HepG2 (cell line): ENCODE results near the gene TRPV5. TPM values are rescaled to one million over a fixed set of nuclear protein-coding genes. Genes with fewer than 3 reads are reported as not detected.

Experiments used
- ATAC-seq: fragments of 200-7000 bp; cut with Tn5 transposase; 3 replicates; pipeline ENCODE4 v1.9.1; 2020; ENCODE audit warnings: mild to moderate bottlenecking, moderate library complexity
- BruUV-seq: library from RNA; stranded (reverse); fragments of 400-500 nt; replicated peaks from 2 replicates; lab custom pipeline; 2021; lab: Mats Ljungman, UMichigan
- CTCF ChIA-PET: fragments of 300-600 bp; formaldehyde crosslinking; extraction: SDS; loops from one replicate; lab custom pipeline; 2021; ENCODE audit warnings: low total read pairs, inconsistent platforms, low intra/inter-chr PET ratio; lab: Yijun Ruan, JAX
- POLR2A ChIA-PET: fragments of 350-600 bp; sonication (Branson Sonifier 250); formaldehyde crosslinking; loops from one replicate; lab custom pipeline; 2020; ENCODE audit warnings: antibody characterized with exemption, inconsistent platforms; lab: Yijun Ruan, JAX
- DNase-seq: peaks from one replicate; pipeline ENCODE4 v3.0.0-alpha.2; 2015; ENCODE audit warnings: low spot score
- FAIRE-seq: peaks from 3 replicates; lab custom pipeline; 2011; peaks lifted over from hg19 to GRCh38; lab: Jason Lieb, UNC
- H2AFZ ChIP-seq: one replicate; pipeline ENCODE4 v1.6.1; 2011; ENCODE audit warnings: low read length, inconsistent platforms
- H3K27ac ChIP-seq: fragments of 300-600 bp; 3 replicates; pipeline ENCODE4 v1.8.0; 2011; ENCODE audit warnings: mixed run types, mild to moderate bottlenecking, mixed read lengths, low read length, inconsistent platforms; ENCODE audit not compliant: insufficient read depth; ENCODE audit errors: extremely low read length
- H3K27me3 ChIP-seq, 2 experiments: fragments of 200-600 bp in 1 of 2; 2 replicates in 1 of 2; 3 replicates in 1 of 2; pipeline versions ENCODE4 v1.6.0 to v1.8.0; 2011; ENCODE audit warnings: low read length in 2 of 2, mild to moderate bottlenecking in 2 of 2, moderate library complexity in 2 of 2, inconsistent platforms in 1 of 2; ENCODE audit not compliant: insufficient read depth in 2 of 2, control insufficient read depth in 1 of 2
- H3K36me3 ChIP-seq, 2 experiments: fragments of 200-600 bp in 1 of 2; replicated peaks in 1 of 2; 2 replicates in 1 of 2; 3 replicates in 1 of 2; pipeline versions ENCODE4 v1.5.1 to v1.8.0; 2011; ENCODE audit warnings: low read length in 2 of 2, inconsistent platforms in 1 of 2; ENCODE audit not compliant: insufficient read depth in 2 of 2, control insufficient read depth in 1 of 2
- H3K4me1 ChIP-seq: 2 replicates; pipeline ENCODE4 v1.5.1; 2012; ENCODE audit warnings: low read length, inconsistent platforms; ENCODE audit not compliant: insufficient read depth
- H3K4me2 ChIP-seq: 2 replicates; pipeline ENCODE4 v1.6.0; 2011; ENCODE audit warnings: low read depth, low read length, inconsistent platforms
- H3K4me3 ChIP-seq, 3 experiments: fragments of 200-600 bp in 1 of 3; sonication (generic), shearing (Covaris generic) in 1 of 3; replicated peaks in 1 of 3; 2 replicates each; pipeline ENCODE4 v1.5.1; 2011 to 2016; ENCODE audit warnings: low read length in 3 of 3, inconsistent platforms in 2 of 3, low read depth in 2 of 3, mild to moderate bottlenecking in 2 of 3, control low read depth in 1 of 3, mixed read lengths in 1 of 3; ENCODE audit not compliant: insufficient read depth in 1 of 3
- H3K79me2 ChIP-seq: one replicate; pipeline ENCODE4 v1.6.1; 2011; ENCODE audit warnings: low read length, inconsistent platforms; ENCODE audit not compliant: insufficient read depth
- H3K9ac ChIP-seq: 2 replicates; pipeline ENCODE4 v1.6.0; 2011; ENCODE audit warnings: mild to moderate bottlenecking, low read depth, low read length, inconsistent platforms; ENCODE audit not compliant: insufficient read depth
- H3K9me3 ChIP-seq: 2 replicates; pipeline ENCODE4 v1.5.1; 2012; ENCODE audit warnings: mild to moderate bottlenecking, low read length
- H4K20me1 ChIP-seq: 2 replicates; pipeline ENCODE4 v1.6.0; 2011; ENCODE audit warnings: inconsistent platforms, mild to moderate bottlenecking, low read length, moderate library complexity; ENCODE audit not compliant: insufficient read depth
- DZIP1 ChIP-seq: sonication (generic); formaldehyde crosslinking; IDR thresholded peaks from 2 replicates; pipeline ENCODE4 v1.5.0; 2020; ENCODE audit warnings: mild to moderate bottlenecking, missing genetic modification reagents
- FOXP1 ChIP-seq, 2 experiments: fragments of 450-650 bp in 1 of 2; IDR thresholded peaks; 2 replicates each; pipeline ENCODE4 v1.6.1; 2017 to 2018; ENCODE audit warnings: antibody characterized with exemption in 1 of 2
- FOXP4 ChIP-seq: sonication (generic); formaldehyde crosslinking; IDR thresholded peaks from 2 replicates; pipeline ENCODE4 v1.4.0; 2020; ENCODE audit warnings: missing genetic modification reagents
- KLF12 ChIP-seq: sonication (generic); formaldehyde crosslinking; IDR thresholded peaks from 2 replicates; pipeline ENCODE4 v1.4.0; 2020; ENCODE audit warnings: missing genetic modification reagents, borderline replicate concordance
- NONO ChIP-seq, 2 experiments: fragments of 450-650 bp in 1 of 2; sonication (generic) in 1 of 2; formaldehyde crosslinking in 1 of 2; IDR thresholded peaks in 1 of 2; conservative IDR thresholded peaks in 1 of 2; 2 replicates each; pipeline versions ENCODE4 v1.6.1 to v1.8.0; 2017 to 2022; ENCODE audit warnings: mild to moderate bottlenecking in 1 of 2, missing genetic modification reagents in 1 of 2, moderate library complexity in 1 of 2
- NR2F2 ChIP-seq: IDR thresholded peaks from 2 replicates; pipeline ENCODE4 v1.6.1; 2012; ENCODE audit warnings: low read depth, inconsistent platforms, borderline replicate concordance
- ZFP1 ChIP-seq: IDR thresholded peaks from 2 replicates; pipeline ENCODE4 v1.6.1; 2016
- ZNF761 ChIP-seq: sonication (generic); formaldehyde crosslinking; conservative IDR thresholded peaks from 2 replicates; pipeline ENCODE4 v1.4.0; 2020; ENCODE audit warnings: mild to moderate bottlenecking, missing genetic modification reagents
- ZNF782 ChIP-seq: sonication (generic); formaldehyde crosslinking; IDR thresholded peaks from 2 replicates; pipeline ENCODE4 v1.4.0; 2020; ENCODE audit warnings: missing genetic modification reagents, mild to moderate bottlenecking, borderline replicate concordance
- ZNF841 ChIP-seq: sonication (generic); formaldehyde crosslinking; IDR thresholded peaks from 2 replicates; pipeline ENCODE4 v1.8.1; 2023; ENCODE audit warnings: missing genetic modification reagents, borderline replicate concordance
- WGBS: methylation state at CpG from one replicate; pipeline ENCODE4 v1.1.6; 2017; ENCODE audit warnings: low lambda C conversion rate; 5-methylcytosine and 5-hydroxymethylcytosine counted together
- in situ Hi-C: cut with HindIII; loops from 2 replicates; pipeline ENCODE4 v1.10.0; 2017; ENCODE audit warnings: low pct_unique_long_range_greater_than_20kb; ENCODE audit not compliant: extremely low pct_ligation_motif_present
- intact Hi-C: fragments of 100-400 bp; cut with micrococcal nuclease; formaldehyde crosslinking; loops from one replicate; pipeline ENCODE4 v1.10.0; 2022; ENCODE audit not compliant: unreplicated experiment
- polyA plus RNA-seq, 8 experiments: library from polyadenylated mRNA; depleted of rRNA in 3 of 8; stranded (reverse) in 7 of 8; unstranded in 1 of 8; fragments of >200 nt; fragmentation: Illumina TruSeq in 4 of 8; extraction: Trizol in 4 of 8; gene quantifications; 2 replicates each; pipeline versions ENCODE4 v1.2.1 to v1.2.3, GENCODE V29; 2011 to 2016; ENCODE audit warnings: low read depth in 4 of 8, missing spikeins in 1 of 8, mixed read lengths in 1 of 8; ENCODE audit not compliant: insufficient read depth in 1 of 8
- total RNA-seq, 5 experiments: library from RNA; depleted of rRNA; stranded (reverse); fragments of >200 nt; fragmentation: Illumina TruSeq; extraction: Trizol; gene quantifications; 2 replicates each; pipeline ENCODE4 v1.2.3, GENCODE V29; 2016; ENCODE audit warnings: low read depth in 1 of 5
- TF ChIP-seq, protein P1 (sequence below): fragments of 450-650 bp; IDR thresholded peaks from 2 replicates; pipeline ENCODE4 v1.6.1; 2016

The TRPV5 gene
- total and polyA plus RNA-seq, 2 of the 13 experiments (the other 11 are each of a cell fraction or from before 2014, with no cell fraction given): not detected

DNA sequence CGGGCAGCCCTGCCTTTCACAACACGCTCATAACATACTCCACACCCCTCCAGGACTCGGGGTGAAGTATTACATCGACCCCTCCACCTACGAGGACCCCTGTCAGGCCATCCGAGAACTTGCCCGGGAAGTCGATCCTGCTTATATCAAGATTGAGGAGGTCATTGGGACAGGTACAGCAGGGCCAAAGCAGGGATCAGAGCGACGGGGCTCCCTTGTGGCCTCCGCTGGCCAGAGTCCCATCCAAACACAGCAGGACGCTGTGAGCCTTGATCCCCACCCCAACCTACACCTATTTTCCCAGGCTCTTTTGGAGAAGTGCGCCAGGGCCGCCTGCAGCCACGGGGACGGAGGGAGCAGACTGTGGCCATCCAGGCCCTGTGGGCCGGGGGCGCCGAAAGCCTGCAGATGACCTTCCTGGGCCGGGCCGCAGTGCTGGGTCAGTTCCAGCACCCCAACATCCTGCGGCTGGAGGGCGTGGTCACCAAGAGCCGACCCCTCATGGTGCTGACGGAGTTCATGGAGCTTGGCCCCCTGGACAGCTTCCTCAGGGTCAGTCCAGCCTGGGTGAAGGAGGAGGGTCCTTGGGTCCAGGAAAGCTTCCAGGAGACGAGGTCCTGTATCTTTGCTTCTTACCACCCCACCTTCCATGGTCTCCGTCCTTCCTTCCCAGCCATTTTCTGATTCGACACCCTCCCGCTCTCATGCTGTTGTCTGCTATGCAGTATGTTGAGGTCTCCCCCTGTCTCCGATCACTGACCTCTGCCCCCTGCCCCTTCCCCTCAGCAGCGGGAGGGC lies 65.2 kb downstream of the TRPV5 start:
- POLR2A ChIA-PET: no interaction called here

More for the DNA sequence above, 65.2 kb downstream of the TRPV5 start:
- DNase-seq (no peak), FAIRE-seq (no peak), ATAC-seq (peak; percentile 7; the same call in 1 of the 3 replicates)
- CTCF ChIA-PET: no interaction called here
- no peak overlapping the region for H3K27ac ChIP-seq
- no peak overlapping the region for H3K4me2 ChIP-seq
- H3K4me1 ChIP-seq: no peaks in the 10 kb centered on the region
- 30% methylated on average over 5 of the region's 31 CpGs for WGBS
- in situ Hi-C loops (no loop called here), intact Hi-C loops (no loop called here)
- H3K27me3 ChIP-seq: peaks cover 8 to 41% of the 10 kb centered on the region in 2 experiments; a peak in 4 of 5 replicates
- BruUV-seq: no TSS peak
- H2AFZ ChIP-seq: no peak overlapping the region
- H3K36me3 ChIP-seq: no peaks in the 10 kb centered on the region
- H3K79me2 ChIP-seq: no peaks in the 10 kb centered on the region
- H4K20me1 ChIP-seq: no peaks in the 10 kb centered on the region
- H3K4me3 ChIP-seq: no peak overlapping the region
- H3K9me3 ChIP-seq: no peaks in the 10 kb centered on the region
- TF ChIP-seq ZNF782 (CRISPR knock-in tag) (no peak), FOXP1 (IDR thresholded peaks at IDR 0.05) (no peak), FOXP1 (CRISPR knock-in tag; IDR thresholded peaks at IDR 0.05) (no peak), ZNF761 (CRISPR knock-in tag) (no peak), NR2F2 (no peak), FOXP4 (no peak), NONO (IDR thresholded peaks at IDR 0.05) (no peak), NONO (CRISPR knock-in tag; conservative IDR thresholded peaks at IDR 0.05) (no peak), DZIP1 (CRISPR knock-in tag) (no peak), ZFP1 (CRISPR knock-in tag) (no peak), KLF12 (CRISPR knock-in tag) (no peak), ZNF841 (CRISPR knock-in tag) (no peak)
- TF ChIP-seq, protein P1, sequence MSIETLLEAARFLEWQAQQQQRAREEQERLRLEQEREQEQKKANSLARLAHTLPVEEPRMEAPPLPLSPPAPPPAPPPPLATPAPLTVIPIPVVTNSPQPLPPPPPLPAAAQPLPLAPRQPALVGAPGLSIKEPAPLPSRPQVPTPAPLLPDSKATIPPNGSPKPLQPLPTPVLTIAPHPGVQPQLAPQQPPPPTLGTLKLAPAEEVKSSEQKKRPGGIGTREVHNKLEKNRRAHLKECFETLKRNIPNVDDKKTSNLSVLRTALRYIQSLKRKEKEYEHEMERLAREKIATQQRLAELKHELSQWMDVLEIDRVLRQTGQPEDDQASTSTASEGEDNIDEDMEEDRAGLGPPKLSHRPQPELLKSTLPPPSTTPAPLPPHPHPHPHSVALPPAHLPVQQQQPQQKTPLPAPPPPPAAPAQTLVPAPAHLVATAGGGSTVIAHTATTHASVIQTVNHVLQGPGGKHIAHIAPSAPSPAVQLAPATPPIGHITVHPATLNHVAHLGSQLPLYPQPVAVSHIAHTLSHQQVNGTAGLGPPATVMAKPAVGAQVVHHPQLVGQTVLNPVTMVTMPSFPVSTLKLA: no peak
- no peak overlapping the region for H3K9ac ChIP-seq
